ENCODE measurements around the gene IL3RA.

IL3RA gene

DNA sequence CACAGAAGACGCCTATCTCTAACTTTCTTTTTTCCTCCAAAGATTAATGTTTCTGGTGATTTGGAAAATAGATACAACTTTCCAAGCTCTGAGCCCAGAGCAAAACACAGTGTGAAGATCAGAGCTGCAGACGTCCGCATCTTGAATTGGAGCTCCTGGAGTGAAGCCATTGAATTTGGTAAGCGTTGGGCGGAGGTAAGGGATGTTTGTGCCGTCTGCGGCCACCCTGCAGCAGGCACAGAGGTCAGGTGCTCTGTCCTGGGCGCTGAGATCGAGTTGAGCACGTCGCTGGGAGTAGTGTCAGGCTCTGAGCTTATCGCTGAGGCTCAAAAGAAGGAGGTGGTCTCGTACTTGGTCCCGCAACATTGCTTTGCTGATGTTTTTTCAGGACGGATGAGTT, 36.1 kb upstream of the IL3RA start:
- no peak overlapping the region for H2AFZ ChIP-seq (ENCODE audit: low read length)
- H3K4me1 ChIP-seq (ENCODE audit: insufficient read depth, low read length, severe bottlenecking), result no peaks in the 10 kb centered on the region
- no peak overlapping the region for H3K27ac ChIP-seq (ENCODE audit: low read depth, low read length, poor library complexity, severe bottlenecking)
- no peak overlapping the region for H3K4me3 ChIP-seq (ENCODE audit: low read depth, low read length, poor library complexity, severe bottlenecking)
- H4K20me1 ChIP-seq (ENCODE audit: insufficient read depth, low read length), result no peaks in the 10 kb centered on the region
- no peaks in the 10 kb centered on the region; the same call in 1 of the 2 replicates for H3K27me3 ChIP-seq (ENCODE audit: insufficient read depth, low read length)
- H3K36me3 ChIP-seq (ENCODE audit: insufficient read depth, low read length), result no peaks in the 10 kb centered on the region
- no peaks in the 10 kb centered on the region for H3K9me2 ChIP-seq (ENCODE audit: low read depth, low read length)
- H3K9me3 ChIP-seq (ENCODE audit: low read length), result no peaks in the 10 kb centered on the region
- H3K9ac ChIP-seq (ENCODE audit: low read length), result no peak overlapping the region
- no peaks in the 10 kb centered on the region for H3K79me2 ChIP-seq (ENCODE audit: insufficient read depth, low read length)
- no peak overlapping the region for H3K4me2 ChIP-seq (ENCODE audit: low read length)
- no peak for TF ChIP-seq EZH2 (IDR thresholded peaks at IDR 0.05; ENCODE audit: borderline replicate concordance, low read length)
- TF ChIP-seq, protein P1, sequence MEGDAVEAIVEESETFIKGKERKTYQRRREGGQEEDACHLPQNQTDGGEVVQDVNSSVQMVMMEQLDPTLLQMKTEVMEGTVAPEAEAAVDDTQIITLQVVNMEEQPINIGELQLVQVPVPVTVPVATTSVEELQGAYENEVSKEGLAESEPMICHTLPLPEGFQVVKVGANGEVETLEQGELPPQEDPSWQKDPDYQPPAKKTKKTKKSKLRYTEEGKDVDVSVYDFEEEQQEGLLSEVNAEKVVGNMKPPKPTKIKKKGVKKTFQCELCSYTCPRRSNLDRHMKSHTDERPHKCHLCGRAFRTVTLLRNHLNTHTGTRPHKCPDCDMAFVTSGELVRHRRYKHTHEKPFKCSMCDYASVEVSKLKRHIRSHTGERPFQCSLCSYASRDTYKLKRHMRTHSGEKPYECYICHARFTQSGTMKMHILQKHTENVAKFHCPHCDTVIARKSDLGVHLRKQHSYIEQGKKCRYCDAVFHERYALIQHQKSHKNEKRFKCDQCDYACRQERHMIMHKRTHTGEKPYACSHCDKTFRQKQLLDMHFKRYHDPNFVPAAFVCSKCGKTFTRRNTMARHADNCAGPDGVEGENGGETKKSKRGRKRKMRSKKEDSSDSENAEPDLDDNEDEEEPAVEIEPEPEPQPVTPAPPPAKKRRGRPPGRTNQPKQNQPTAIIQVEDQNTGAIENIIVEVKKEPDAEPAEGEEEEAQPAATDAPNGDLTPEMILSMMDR (IDR thresholded peaks at IDR 0.05; ENCODE audit: low read length), result no peak
- no peaks in the 10 kb centered on the region for H3F3A ChIP-seq (ENCODE audit: insufficient read depth, low read length)

DNA sequence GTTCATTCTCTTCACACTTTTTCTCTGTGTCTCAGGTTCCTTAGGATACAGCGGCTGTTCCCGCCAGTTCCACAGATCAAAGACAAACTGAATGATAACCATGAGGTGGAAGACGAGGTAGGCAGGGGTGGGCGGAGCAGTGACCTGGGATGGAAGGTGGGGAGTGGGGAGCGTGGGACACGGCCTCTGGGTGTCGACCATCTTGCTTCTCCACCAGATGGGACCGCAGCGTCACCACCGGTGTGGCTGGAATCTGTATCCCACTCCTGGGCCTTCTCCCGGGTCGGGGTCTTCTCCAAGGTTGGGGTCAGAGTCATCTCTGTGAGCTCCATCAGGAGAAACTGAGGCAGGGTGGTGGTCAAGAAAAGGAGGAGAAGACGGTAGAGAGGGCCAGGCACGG, 31.2 kb upstream of the IL3RA start:
- Histone ChIP-seq H3K4me2 (ENCODE audit: low read length) (no peak overlapping the region), H3F3A (ENCODE audit: insufficient read depth, low read length) (no peaks in the 10 kb centered on the region), H3K27ac (ENCODE audit: low read depth, low read length, poor library complexity, severe bottlenecking) (no peak overlapping the region), H3K4me1 (ENCODE audit: insufficient read depth, low read length, severe bottlenecking) (no peaks in the 10 kb centered on the region), H3K9me2 (ENCODE audit: low read depth, low read length) (no peaks in the 10 kb centered on the region), H3K36me3 (ENCODE audit: insufficient read depth, low read length) (no peaks in the 10 kb centered on the region), H3K9ac (ENCODE audit: low read length) (no peak overlapping the region), H4K20me1 (ENCODE audit: insufficient read depth, low read length) (no peaks in the 10 kb centered on the region), H3K27me3 (ENCODE audit: insufficient read depth, low read length) (no peaks in the 10 kb centered on the region; the same call in 1 of the 2 replicates), H3K79me2 (ENCODE audit: insufficient read depth, low read length) (no peaks in the 10 kb centered on the region), H3K9me3 (ENCODE audit: low read length) (no peaks in the 10 kb centered on the region), H2AFZ (ENCODE audit: low read length) (no peak overlapping the region), H3K4me3 (ENCODE audit: low read depth, low read length, poor library complexity, severe bottlenecking) (no peak overlapping the region)
- TF ChIP-seq EZH2 (IDR thresholded peaks at IDR 0.05; ENCODE audit: borderline replicate concordance, low read length), result no peak
- TF ChIP-seq, protein P1 (IDR thresholded peaks at IDR 0.05; ENCODE audit: low read length), result no peak

DNA sequence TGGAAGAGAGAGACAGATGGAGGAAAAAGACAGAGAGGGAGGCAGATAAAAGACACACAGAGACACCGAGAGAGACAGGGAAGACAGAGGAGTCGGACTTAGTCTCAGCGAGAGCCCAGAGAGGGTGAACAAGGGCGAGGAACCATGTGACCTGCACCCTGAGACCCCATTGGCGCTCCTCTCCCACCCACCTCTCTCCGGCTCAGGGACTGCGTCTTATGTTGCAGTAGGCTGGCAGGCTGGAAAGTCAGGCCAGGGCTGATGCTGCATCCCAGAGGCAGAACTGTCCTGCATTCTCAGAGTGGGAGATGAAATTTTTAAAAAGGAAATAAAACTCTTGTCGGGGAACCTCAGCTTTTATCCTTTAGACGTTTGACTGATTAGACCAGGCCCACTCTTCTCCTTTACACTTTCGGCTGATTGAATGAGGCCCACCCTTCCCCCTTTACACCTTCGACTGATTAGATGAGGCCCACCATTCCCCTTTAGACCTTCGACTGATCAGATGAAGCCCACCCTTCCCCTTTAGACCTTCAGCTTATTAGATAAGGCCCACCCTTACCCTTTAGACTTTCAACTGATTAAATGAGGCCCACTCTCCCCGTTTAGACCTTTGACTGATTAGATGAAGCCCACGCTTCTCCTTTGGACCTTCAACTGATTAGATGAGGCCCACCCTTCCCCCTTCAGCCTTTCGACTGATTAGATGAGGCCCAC, 29.5 kb upstream of the IL3RA start:
- no peaks in the 10 kb centered on the region for H3K79me2 ChIP-seq (ENCODE audit: insufficient read depth, low read length)
- no peak overlapping the region for H3K4me2 ChIP-seq (ENCODE audit: low read length)
- H3K27ac ChIP-seq (ENCODE audit: low read depth, low read length, poor library complexity, severe bottlenecking), result no peak overlapping the region
- H3K9ac ChIP-seq (ENCODE audit: low read length), result no peak overlapping the region
- H3K36me3 ChIP-seq (ENCODE audit: insufficient read depth, low read length), result no peaks in the 10 kb centered on the region
- H3K9me2 ChIP-seq (ENCODE audit: low read depth, low read length), result no peaks in the 10 kb centered on the region
- H4K20me1 ChIP-seq (ENCODE audit: insufficient read depth, low read length), result no peaks in the 10 kb centered on the region
- no peak overlapping the region for H3K4me3 ChIP-seq (ENCODE audit: low read depth, low read length, poor library complexity, severe bottlenecking)
- H3K4me1 ChIP-seq (ENCODE audit: insufficient read depth, low read length, severe bottlenecking), result no peaks in the 10 kb centered on the region
- no peak overlapping the region for H2AFZ ChIP-seq (ENCODE audit: low read length)
- no peaks in the 10 kb centered on the region for H3K9me3 ChIP-seq (ENCODE audit: low read length)
- no peaks in the 10 kb centered on the region; the same call in 1 of the 2 replicates for H3K27me3 ChIP-seq (ENCODE audit: insufficient read depth, low read length)
- TF ChIP-seq EZH2 (IDR thresholded peaks at IDR 0.05; ENCODE audit: borderline replicate concordance, low read length), result no peak
- TF ChIP-seq, protein P1 (IDR thresholded peaks at IDR 0.05; ENCODE audit: low read length), result no peak
- no peaks in the 10 kb centered on the region for H3F3A ChIP-seq (ENCODE audit: insufficient read depth, low read length)
